ENCODE measurements around the gene ST8SIA5.

- TF ChIP-seq FOXA1 (IDR thresholded peaks at IDR 0.05) (no peak), FOXK2 (IDR thresholded peaks at IDR 0.05) (no peak), SP1 (IDR thresholded peaks at IDR 0.05) (no peak), PKNOX1 (IDR thresholded peaks at IDR 0.05) (no peak), FOXM1 (IDR thresholded peaks at IDR 0.05; ENCODE audit: borderline replicate concordance) (no peak), HDGF (IDR thresholded peaks at IDR 0.05; ENCODE audit: borderline replicate concordance) (no peak), ZNF384 (IDR thresholded peaks at IDR 0.05) (no peak), L3MBTL2 (conservative IDR thresholded peaks at IDR 0.05) (no peak), ELF4 (IDR thresholded peaks at IDR 0.05) (no peak), NFRKB (IDR thresholded peaks at IDR 0.05) (no peak), SUZ12 (IDR thresholded peaks at IDR 0.05) (no peak), BHLHE40 (IDR thresholded peaks at IDR 0.05; ENCODE audit: borderline replicate concordance) (no peak)
These were observed 40.0 kb downstream of the ST8SIA5 start for GRCh38 chr18:46716827-46717226.
